CD14-positive monocyte (primary cell): ENCODE results near the gene HELLS. TPM values are rescaled to one million over a fixed set of nuclear protein-coding genes. Genes with fewer than 3 reads are reported as not detected.

ENCODE experiments used
- DNase-seq, 3 donors: peaks; one replicate each; pipeline ENCODE4 v3.0.0-alpha.2; 2011 to 2022
- H2AFZ ChIP-seq: 2 replicates; pipeline ENCODE4 v1.6.0; 2012; ENCODE audit warnings: mild to moderate bottlenecking, low read depth, low read length, inconsistent platforms; ENCODE audit not compliant: insufficient read depth, poor library complexity, severe bottlenecking
- H3K27ac ChIP-seq, 2 donors: 1 replicate in 1 of 2; 2 replicates in 1 of 2; pipeline ENCODE4 v1.5.1; 2012 to 2013; ENCODE audit warnings: low read length in 2 of 2, control low read depth in 1 of 2, inconsistent platforms in 1 of 2, low read depth in 1 of 2, mild to moderate bottlenecking in 1 of 2
- H3K27me3 ChIP-seq, 2 donors: one replicate each; pipeline versions ENCODE4 v1.6.0 to v1.6.1; 2011 to 2013; ENCODE audit warnings: low read length in 2 of 2; ENCODE audit not compliant: control insufficient read depth in 2 of 2, insufficient read depth in 2 of 2
- H3K36me3 ChIP-seq, 2 donors: replicated peaks in 1 of 2; 1 replicate in 1 of 2; 2 replicates in 1 of 2; pipeline versions ENCODE4 v1.5.1 to v1.6.1; 2012 to 2013; ENCODE audit warnings: low read length in 2 of 2, control low read depth in 1 of 2, inconsistent platforms in 1 of 2, mild to moderate bottlenecking in 1 of 2; ENCODE audit not compliant: insufficient read depth in 2 of 2, control insufficient read depth in 1 of 2
- H3K4me1 ChIP-seq, 2 donors: 1 replicate in 1 of 2; 2 replicates in 1 of 2; pipeline versions ENCODE4 v1.5.1 to v1.6.1; 2012 to 2013; ENCODE audit warnings: low read length in 2 of 2, control low read depth in 1 of 2, inconsistent platforms in 1 of 2, mild to moderate bottlenecking in 1 of 2, moderate library complexity in 1 of 2; ENCODE audit not compliant: insufficient read depth in 2 of 2, control insufficient read depth in 1 of 2
- H3K4me2 ChIP-seq: replicated peaks from 2 replicates; pipeline ENCODE3; 2012; ENCODE audit warnings: low read length, moderate library complexity, mild to moderate bottlenecking; ENCODE audit not compliant: poor library complexity, severe bottlenecking; ENCODE audit errors: extremely low read depth
- H3K4me3 ChIP-seq, 3 experiments: fragments of 200-600 bp in 1 of 3; sonication (generic) in 1 of 3; replicated peaks in 1 of 3; 1 replicate in 2 of 3; 2 replicates in 1 of 3; pipeline ENCODE4 v1.5.1; 2011 to 2013; ENCODE audit warnings: low read length in 3 of 3, mild to moderate bottlenecking in 3 of 3, control low read depth in 2 of 3, low read depth in 2 of 3, inconsistent platforms in 1 of 3, moderate library complexity in 1 of 3
- H3K79me2 ChIP-seq: 2 replicates; pipeline ENCODE4 v1.6.0; 2012; ENCODE audit warnings: mild to moderate bottlenecking, control low read depth, inconsistent platforms, low read length, moderate library complexity; ENCODE audit not compliant: insufficient read depth
- H3K9ac ChIP-seq: 2 replicates; pipeline ENCODE4 v1.6.0; 2017; ENCODE audit warnings: low read length, mild to moderate bottlenecking; ENCODE audit not compliant: insufficient read depth, poor library complexity, severe bottlenecking
- H3K9me3 ChIP-seq, 2 donors: replicated peaks in 1 of 2; 1 replicate in 1 of 2; 2 replicates in 1 of 2; pipeline versions ENCODE4 v1.5.1 to v1.6.1; 2012 to 2013; ENCODE audit warnings: low read length in 2 of 2, control low read depth in 1 of 2; ENCODE audit not compliant: control insufficient read depth in 1 of 2, insufficient read depth in 1 of 2
- H4K20me1 ChIP-seq: 2 replicates; pipeline ENCODE4 v1.6.0; 2012; ENCODE audit warnings: mild to moderate bottlenecking, low read length, control low read depth, moderate library complexity; ENCODE audit not compliant: insufficient read depth
- H3K27ac Mint-ChIP-seq, 7 donors: one replicate each; pipeline ENCODE4 v1.8.0; 2020; ENCODE audit warnings: mild to moderate bottlenecking in 7 of 7, mixed read lengths in 7 of 7, moderate library complexity in 6 of 7, inconsistent platforms in 2 of 7
- H3K27me3 Mint-ChIP-seq, 3 donors: one replicate each; pipeline ENCODE4 v1.8.0; 2021 to 2022; ENCODE audit warnings: low read depth in 3 of 3, mild to moderate bottlenecking in 3 of 3, mixed read lengths in 3 of 3, moderate library complexity in 3 of 3, inconsistent platforms in 1 of 3
- H3K36me3 Mint-ChIP-seq, 2 donors: one replicate each; pipeline ENCODE4 v1.8.0; 2020; ENCODE audit warnings: mixed read lengths in 2 of 2, inconsistent platforms in 1 of 2, mild to moderate bottlenecking in 1 of 2
- H3K4me1 Mint-ChIP-seq: one replicate; pipeline ENCODE4 v1.8.0; 2020; ENCODE audit warnings: mild to moderate bottlenecking, mixed read lengths
- H3K4me3 Mint-ChIP-seq, 2 donors: one replicate each; pipeline ENCODE4 v1.8.0; 2020; ENCODE audit warnings: mild to moderate bottlenecking in 2 of 2, mixed read lengths in 2 of 2, moderate library complexity in 1 of 2
- H3K9me3 Mint-ChIP-seq, 7 donors: one replicate each; pipeline ENCODE4 v1.8.0; 2020 to 2022; ENCODE audit warnings: mixed read lengths in 7 of 7, mild to moderate bottlenecking in 6 of 7, moderate library complexity in 6 of 7, inconsistent platforms in 2 of 7
- WGBS: methylation state at CpG from one replicate; pipeline ENCODE4 v1.1.5; 2013; ENCODE audit warnings: missing lambda C conversion rate; ENCODE audit not compliant: insufficient coverage; 5-methylcytosine and 5-hydroxymethylcytosine counted together
- intact Hi-C, 2 donors: fragments of 100-400 bp; cut with micrococcal nuclease; formaldehyde crosslinking; loops; one replicate each; pipeline versions ENCODE4 v1.15.0 to v1.15.1; 2023
- polyA plus RNA-seq, 3 donors: library from polyadenylated mRNA; depleted of rRNA in 1 of 3; unstranded in 2 of 3; stranded (reverse) in 1 of 3; fragments of 300-500 nt in 2 of 3; fragments of >200 nt in 1 of 3; fragmentation: Illumina TruSeq in 2 of 3; gene quantifications; 1 replicate in 2 of 3; 2 replicates in 1 of 3; pipeline ENCODE4 v1.2.3, GENCODE V29; 2012 to 2021
- TF ChIP-seq, protein P1 (sequence below): fragments of 200-600 bp; IDR thresholded peaks from one replicate; pipeline ENCODE4 v1.8.0; 2022; ENCODE audit warnings: antibody characterized with exemption, mild to moderate bottlenecking

Gene HELLS
- polyA plus RNA-seq, 3 donors = 0.04 to 0.39 (median 0.07) TPM

DNA sequence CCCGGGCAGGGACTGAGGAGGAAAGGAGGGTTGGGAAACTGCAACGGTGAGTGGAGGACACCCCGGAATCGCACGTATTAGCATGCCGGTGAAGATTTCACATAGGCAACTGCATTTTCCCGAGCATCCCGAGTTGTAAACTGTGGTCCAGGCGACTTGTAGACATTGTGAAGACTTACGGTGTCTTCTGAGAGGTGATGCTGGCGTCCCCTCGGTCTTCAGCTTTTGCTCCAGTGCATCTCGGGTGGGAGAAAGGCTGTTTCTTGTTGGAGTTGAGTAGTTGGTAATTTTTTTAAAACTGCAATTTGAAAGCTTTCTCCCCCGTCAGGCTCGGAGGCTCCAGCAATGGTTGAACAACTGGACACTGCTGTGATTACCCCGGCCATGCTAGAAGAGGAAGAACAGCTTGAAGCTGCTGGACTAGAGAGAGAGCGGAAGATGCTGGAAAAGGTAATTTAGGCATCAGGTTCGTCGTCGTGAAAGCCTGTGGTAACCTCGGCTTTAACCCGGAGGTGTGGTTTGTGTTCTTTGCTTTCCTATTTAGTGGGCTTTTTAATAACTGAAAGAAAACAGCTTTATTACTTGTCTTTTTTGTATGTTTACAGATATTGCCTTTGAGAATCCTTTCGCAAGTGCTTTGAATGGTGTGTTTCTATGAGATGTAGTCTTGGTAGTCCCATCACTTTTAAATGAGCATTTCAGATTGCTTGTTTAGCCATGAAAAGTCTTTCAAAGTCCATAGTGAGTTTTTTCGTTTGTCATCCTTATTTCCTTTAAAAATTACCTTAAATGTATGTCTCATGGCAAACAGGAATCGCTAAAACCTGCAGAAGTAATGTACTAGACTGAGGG lies 687 bp downstream of the HELLS start:
- Mint-ChIP-seq H3K27me3 (no peaks in the 10 kb centered on the region), H3K27ac (peak overlapping the region in 5 of 7 donors; percentile 25 to 82 (median 74)), H3K36me3 (peaks cover 3 to 4% of the 10 kb centered on the region in 2 donors), H3K4me3 (peak overlapping the region; percentile 99), H3K4me1 (peaks cover 25% of the 10 kb centered on the region), H3K9me3 (no peaks in the 10 kb centered on the region)
- Histone ChIP-seq H3K27ac (no peak overlapping the region), H2AFZ (peak overlapping the region; percentile 98), H3K9me3 (no peaks in the 10 kb centered on the region), H3K4me3 (peak overlapping the region; percentile 70 to 97 (median 94)), H3K4me2 (peak overlapping the region; percentile 85), H3K27me3 (no peaks in the 10 kb centered on the region), H3K36me3 (no peaks in the 10 kb centered on the region), H3K79me2 (peaks cover 38% of the 10 kb centered on the region), H3K4me1 (peaks cover 24 to 25% of the 10 kb centered on the region in 2 donors), H4K20me1 (no peaks in the 10 kb centered on the region), H3K9ac (peak overlapping the region; percentile 66)
- DNase-seq = peak; percentile 0 to 13 (median 7)
- 0% methylated on average over 17 of the region's 25 CpGs for WGBS
- intact Hi-C loops = no loop called here
- TF ChIP-seq, protein P1, sequence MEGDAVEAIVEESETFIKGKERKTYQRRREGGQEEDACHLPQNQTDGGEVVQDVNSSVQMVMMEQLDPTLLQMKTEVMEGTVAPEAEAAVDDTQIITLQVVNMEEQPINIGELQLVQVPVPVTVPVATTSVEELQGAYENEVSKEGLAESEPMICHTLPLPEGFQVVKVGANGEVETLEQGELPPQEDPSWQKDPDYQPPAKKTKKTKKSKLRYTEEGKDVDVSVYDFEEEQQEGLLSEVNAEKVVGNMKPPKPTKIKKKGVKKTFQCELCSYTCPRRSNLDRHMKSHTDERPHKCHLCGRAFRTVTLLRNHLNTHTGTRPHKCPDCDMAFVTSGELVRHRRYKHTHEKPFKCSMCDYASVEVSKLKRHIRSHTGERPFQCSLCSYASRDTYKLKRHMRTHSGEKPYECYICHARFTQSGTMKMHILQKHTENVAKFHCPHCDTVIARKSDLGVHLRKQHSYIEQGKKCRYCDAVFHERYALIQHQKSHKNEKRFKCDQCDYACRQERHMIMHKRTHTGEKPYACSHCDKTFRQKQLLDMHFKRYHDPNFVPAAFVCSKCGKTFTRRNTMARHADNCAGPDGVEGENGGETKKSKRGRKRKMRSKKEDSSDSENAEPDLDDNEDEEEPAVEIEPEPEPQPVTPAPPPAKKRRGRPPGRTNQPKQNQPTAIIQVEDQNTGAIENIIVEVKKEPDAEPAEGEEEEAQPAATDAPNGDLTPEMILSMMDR = no peak

DNA sequence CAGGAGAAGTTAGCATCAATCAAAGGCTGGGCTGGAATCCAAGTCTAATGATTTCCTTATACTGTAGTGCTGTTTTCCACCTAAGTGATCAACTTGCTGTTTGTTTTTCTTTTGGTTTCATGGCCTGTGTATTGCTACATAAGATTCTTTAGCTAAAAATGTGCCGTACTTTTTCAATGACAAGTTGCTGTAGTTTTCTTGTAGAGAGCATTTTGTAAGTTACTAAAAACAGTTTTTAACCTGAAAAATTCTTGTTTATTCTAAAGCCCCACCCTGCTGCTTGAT lies 1.3 kb downstream of the HELLS start:
- Histone ChIP-seq H3K9ac (peak overlapping the region; percentile 66), H3K4me2 (peak overlapping the region; percentile 85), H3K27me3 (no peaks in the 10 kb centered on the region), H4K20me1 (no peaks in the 10 kb centered on the region), H3K36me3 (no peaks in the 10 kb centered on the region), H3K4me1 (peaks cover 24 to 25% of the 10 kb centered on the region in 2 donors), H3K4me3 (peak overlapping the region in 1 of 3 experiments; percentile 97), H3K9me3 (no peaks in the 10 kb centered on the region), H3K79me2 (peaks cover 38% of the 10 kb centered on the region), H2AFZ (peak overlapping the region; percentile 98), H3K27ac (no peak overlapping the region)
- H3K9me3 Mint-ChIP-seq = no peaks in the 10 kb centered on the region
- no peak overlapping the region for H3K27ac Mint-ChIP-seq
- DNase-seq = no peak
- H3K36me3 Mint-ChIP-seq = peaks cover 3 to 4% of the 10 kb centered on the region in 2 donors
- H3K4me3 Mint-ChIP-seq = no peak overlapping the region
- intact Hi-C loops = no loop called here
- peaks cover 25% of the 10 kb centered on the region for H3K4me1 Mint-ChIP-seq
- TF ChIP-seq, protein P1 = no peak
- no peaks in the 10 kb centered on the region for H3K27me3 Mint-ChIP-seq
- no CpG with 5 or more reads among the region's 1 CpG for WGBS
